Subcutaneous adipose tissue (tissue), 4 donors: ENCODE data around the gene SPRN. TPM values are rescaled to one million over a fixed set of nuclear protein-coding genes. Genes with fewer than 3 reads are reported as not detected.
"Not testable (repeated sequence)": the region's sequence is repeated elsewhere in the genome, so short reads cannot be mapped to it uniquely, and the experiment has no call there.

Experiments
- CTCF ChIP-seq: fragments of 450-650 bp; IDR thresholded peaks from one replicate; pipeline ENCODE4 v1.5.1; 2016; ENCODE audit warnings: low read depth, mild to moderate bottlenecking, control low read depth, antibody characterized with exemption, moderate library complexity
- total RNA-seq, 4 donors: library from RNA; depleted of rRNA; stranded (reverse); fragments of >200 nt; gene quantifications; one replicate each; pipeline ENCODE4 v1.1.0, GENCODE V29; 2016

The SPRN gene, protein sequence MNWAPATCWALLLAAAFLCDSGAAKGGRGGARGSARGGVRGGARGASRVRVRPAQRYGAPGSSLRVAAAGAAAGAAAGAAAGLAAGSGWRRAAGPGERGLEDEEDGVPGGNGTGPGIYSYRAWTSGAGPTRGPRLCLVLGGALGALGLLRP
- not detected for total RNA-seq

DNA sequence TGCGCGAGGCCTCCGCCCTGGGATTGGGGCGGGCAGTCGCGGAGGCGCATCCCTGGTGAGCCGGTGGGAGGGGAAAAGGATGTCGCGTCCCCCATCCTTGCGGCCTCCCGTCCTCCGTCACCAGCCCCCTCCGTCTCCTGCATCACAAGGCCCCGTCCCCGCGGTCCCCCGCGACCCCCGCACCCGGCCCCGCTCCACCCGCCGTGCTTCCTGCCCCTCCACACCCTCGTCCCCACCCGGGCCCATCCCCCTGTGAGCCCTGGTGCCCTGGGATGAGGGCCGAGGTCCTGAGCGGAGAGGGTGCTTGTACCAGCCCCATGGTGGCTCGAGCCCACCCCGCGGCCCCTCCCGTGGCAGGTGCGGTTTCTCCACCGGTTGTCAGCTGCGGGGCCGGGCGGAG, at the start of gene SPRN:
Gene SPRN, minus strand, starts transcription at position 25 of the 400 bp plus-strand sequence. CDS start 944 bp downstream, outside the sequence.
- not testable (repeated sequence) for TF ChIP-seq CTCF

DNA sequence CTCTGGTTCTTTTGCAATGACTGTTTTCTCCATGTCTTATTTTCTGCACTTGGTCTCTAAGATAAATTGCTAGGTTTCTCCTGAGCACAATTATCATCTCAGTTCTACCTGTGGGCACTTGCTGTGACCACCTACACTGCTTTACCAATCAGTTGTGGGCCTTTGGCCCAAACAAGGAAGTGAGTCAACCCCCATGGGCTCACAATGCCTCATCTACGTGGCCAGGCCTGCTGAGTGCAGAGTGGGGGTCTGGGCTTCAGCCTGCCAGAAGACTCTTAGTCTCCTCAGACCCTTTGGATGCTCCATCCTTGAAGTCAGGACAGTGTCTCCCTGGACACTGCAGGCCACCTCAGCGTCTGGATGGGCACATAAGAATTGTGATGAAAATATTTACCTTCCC, 49.6 kb upstream of the SPRN start:
- no peak for TF ChIP-seq CTCF

GRCh38 chr10:133473270-133473669, 48.8 kb upstream of the SPRN start:
- no peak for TF ChIP-seq CTCF

- TF ChIP-seq CTCF = no peak
Measured at GRCh38 chr10:133471300-133472109, 47.1 kb upstream of the SPRN start.

- TF ChIP-seq CTCF = no peak
Measured at GRCh38 chr10:133467286-133467911, 43.0 kb upstream of the SPRN start.

DNA sequence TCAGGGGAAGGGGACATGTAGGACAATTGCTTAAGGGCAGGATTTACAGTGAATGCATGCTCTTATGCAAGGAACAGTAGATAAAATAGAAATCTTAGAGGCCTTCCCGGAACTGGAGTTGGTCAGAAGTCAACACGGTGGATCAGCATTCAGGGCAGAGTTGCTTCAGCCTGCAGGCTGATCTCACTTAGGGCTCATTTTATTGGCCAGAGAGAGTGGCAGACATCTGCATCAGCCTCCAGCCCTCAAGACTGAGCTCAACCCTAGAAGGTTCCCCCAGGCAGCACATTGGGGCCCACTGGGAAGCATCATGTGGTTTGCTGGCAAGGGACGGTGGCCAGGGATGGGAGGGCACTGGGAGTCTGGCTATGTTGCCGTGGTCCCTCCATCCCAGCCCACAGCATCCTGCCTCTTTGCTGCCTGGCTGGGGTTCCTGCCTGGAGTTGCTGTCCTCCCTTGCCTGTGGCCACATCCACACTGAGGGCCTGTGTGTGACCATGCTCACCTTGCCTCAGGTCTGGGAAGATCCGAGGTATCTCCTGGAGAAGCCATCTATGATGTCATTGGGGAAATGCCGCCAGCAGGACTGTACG, 42.4 kb upstream of the SPRN start:
- TF ChIP-seq CTCF = no peak

DNA sequence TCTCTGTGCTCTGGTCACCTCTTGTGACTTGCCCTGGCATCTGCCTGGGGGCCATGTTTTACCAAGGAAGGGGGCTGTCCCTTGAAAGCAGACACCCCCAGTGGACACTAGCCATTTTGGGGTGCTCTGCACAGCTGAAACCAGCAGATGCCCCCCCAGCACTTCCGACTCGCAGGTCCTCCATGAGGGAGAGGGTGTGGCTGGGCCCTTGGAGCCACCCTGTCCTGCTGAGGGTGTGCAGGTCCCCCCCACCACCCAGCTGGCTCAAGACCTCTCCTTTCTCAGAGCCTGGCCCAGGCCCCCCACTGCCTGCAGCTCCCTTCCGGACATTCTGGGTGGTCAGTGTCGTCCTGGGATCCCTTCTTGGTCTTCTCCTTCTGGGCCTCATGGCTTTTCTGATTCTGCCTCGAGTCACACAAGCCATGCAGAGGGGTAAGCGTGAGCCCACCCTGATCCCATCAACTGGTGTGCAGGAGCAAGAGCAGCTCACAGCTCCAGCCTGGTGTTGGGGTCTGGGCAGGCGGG, 41.6 kb upstream of the SPRN start:
- no peak for TF ChIP-seq CTCF
